WERI-Rb-1 (cell line): Measurements from ENCODE around the gene LSM4.

ENCODE experiments used
- DNase-seq: peaks from one replicate; pipeline ENCODE4 v3.0.0-alpha.2; 2020
- H3K27ac ChIP-seq: fragments of 250-450 bp; sonication (Bioruptor Pico); 2 replicates; pipeline ENCODE4 v1.5.1; 2020; ENCODE audit warnings: mild to moderate bottlenecking, moderate library complexity
- H3K27me3 ChIP-seq: fragments of 250-450 bp; sonication (Bioruptor Pico); 2 replicates; pipeline ENCODE4 v1.5.1; 2021; ENCODE audit warnings: mild to moderate bottlenecking, low read depth, moderate library complexity; ENCODE audit not compliant: insufficient read depth, severe bottlenecking
- H3K36me3 ChIP-seq: fragments of 250-450 bp; sonication (Bioruptor Pico); 2 replicates; pipeline ENCODE4 v1.5.1; 2020; ENCODE audit warnings: mild to moderate bottlenecking, moderate library complexity
- H3K4me3 ChIP-seq: 2 replicates; pipeline ENCODE4 v1.5.1; 2011; ENCODE audit warnings: low read depth, mild to moderate bottlenecking, control low read depth, low read length
- H3K9me3 ChIP-seq: fragments of 250-450 bp; sonication (Bioruptor Pico); 2 replicates; pipeline ENCODE4 v1.5.1; 2021; ENCODE audit warnings: mild to moderate bottlenecking, moderate library complexity; ENCODE audit not compliant: severe bottlenecking
- TF ChIP-seq, protein P1 (sequence below): IDR thresholded peaks from 2 replicates; pipeline ENCODE4 v1.5.1; 2011; ENCODE audit warnings: low read depth, mild to moderate bottlenecking, control low read depth, inconsistent platforms, low read length

LSM4 gene

GRCh38 chr19:18319591-18320135, 3.2 kb downstream of the LSM4 start:
- peaks cover 22% of the 10 kb centered on the region for H3K36me3 ChIP-seq
- TF ChIP-seq, protein P1, sequence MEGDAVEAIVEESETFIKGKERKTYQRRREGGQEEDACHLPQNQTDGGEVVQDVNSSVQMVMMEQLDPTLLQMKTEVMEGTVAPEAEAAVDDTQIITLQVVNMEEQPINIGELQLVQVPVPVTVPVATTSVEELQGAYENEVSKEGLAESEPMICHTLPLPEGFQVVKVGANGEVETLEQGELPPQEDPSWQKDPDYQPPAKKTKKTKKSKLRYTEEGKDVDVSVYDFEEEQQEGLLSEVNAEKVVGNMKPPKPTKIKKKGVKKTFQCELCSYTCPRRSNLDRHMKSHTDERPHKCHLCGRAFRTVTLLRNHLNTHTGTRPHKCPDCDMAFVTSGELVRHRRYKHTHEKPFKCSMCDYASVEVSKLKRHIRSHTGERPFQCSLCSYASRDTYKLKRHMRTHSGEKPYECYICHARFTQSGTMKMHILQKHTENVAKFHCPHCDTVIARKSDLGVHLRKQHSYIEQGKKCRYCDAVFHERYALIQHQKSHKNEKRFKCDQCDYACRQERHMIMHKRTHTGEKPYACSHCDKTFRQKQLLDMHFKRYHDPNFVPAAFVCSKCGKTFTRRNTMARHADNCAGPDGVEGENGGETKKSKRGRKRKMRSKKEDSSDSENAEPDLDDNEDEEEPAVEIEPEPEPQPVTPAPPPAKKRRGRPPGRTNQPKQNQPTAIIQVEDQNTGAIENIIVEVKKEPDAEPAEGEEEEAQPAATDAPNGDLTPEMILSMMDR, result no peak
- H3K4me3 ChIP-seq, result no peak overlapping the region
- no peaks in the 10 kb centered on the region for H3K9me3 ChIP-seq
- no peaks in the 10 kb centered on the region for H3K27me3 ChIP-seq
- DNase-seq, result no peak
- H3K27ac ChIP-seq, result no peak overlapping the region

DNA sequence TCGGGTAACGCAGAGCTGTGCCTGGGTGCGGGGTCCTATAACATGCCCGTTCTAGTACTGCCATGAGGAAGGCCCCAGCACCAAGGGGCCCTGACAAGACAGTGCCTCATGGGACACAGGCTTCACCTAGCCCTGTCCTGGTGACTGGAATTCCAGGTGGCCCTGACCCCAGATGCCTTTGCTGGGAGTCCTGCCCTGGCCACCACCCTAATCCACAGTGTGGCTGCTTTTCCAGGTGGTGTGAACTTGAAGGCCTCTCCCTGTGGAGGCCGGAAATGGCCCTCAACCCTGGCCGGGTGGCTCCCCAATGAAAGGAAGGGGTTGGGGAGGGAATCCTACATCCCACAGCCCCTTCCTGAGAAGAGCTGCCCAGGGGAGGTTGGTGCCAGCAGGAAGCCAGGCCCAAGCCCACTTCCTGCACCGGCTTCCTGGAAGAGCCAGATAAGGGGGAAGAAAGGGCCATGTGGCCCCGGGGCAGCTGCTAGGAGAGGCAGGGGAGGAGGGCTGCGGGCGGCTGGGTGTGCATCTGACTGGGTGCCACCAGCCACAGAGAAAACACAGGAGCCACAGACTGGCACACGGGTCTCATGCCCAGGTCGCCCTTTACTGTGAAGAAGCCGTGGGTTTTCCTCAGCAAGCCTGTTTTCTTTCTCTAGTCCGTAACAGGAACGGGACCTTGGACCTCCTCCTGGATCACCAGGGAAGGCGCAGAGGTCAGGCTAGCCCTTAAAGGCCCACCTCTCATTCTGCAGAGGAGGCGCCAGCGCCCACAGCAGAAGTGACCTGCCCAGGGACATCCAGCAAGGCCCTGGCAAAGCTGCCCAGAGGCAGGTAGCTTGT, 4.7 kb downstream of the LSM4 start:
- TF ChIP-seq, protein P1, result no peak
- Histone ChIP-seq H3K27me3 (no peaks in the 10 kb centered on the region), H3K36me3 (peaks cover 34% of the 10 kb centered on the region), H3K9me3 (no peaks in the 10 kb centered on the region), H3K4me3 (no peak overlapping the region), H3K27ac (0 out of 2 replicates have a peak overlapping the region, but pooled peaks have one; percentile 20)
- DNase-seq, result no peak

- no peak overlapping the region for H3K27ac ChIP-seq
- H3K27me3 ChIP-seq, result no peaks in the 10 kb centered on the region
- peaks cover 66% of the 10 kb centered on the region for H3K36me3 ChIP-seq
- H3K4me3 ChIP-seq, result no peak overlapping the region
- TF ChIP-seq, protein P1, result no peak
- no peaks in the 10 kb centered on the region for H3K9me3 ChIP-seq
- no peak for DNase-seq
Observed at GRCh38 chr19:18313398-18313797, 9.5 kb downstream of the LSM4 start.

DNA sequence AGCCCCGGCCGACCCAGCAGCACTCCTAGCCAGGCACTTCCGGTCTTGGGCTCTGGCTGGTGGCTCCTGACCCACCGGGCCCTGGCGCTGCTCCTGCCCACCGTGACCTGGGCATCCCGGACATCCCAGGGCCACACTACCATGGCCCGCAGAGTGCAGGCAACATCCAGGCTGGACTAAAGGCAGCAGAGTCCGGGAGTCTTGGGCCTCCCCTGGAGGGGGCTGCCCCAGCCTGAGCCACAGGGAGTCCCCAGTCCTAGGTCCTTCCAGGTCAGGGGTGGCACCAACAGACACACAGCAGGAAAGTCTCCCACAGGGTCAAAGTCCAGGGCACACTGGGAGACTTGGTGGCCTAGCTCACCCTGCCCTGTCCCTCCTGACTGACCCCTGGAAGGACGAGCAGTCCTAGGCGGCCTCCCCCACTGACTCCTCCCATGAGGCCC, 10.8 kb downstream of the LSM4 start:
- no peaks in the 10 kb centered on the region for H3K27me3 ChIP-seq
- H3K27ac ChIP-seq, result no peak overlapping the region
- no peaks in the 10 kb centered on the region for H3K9me3 ChIP-seq
- no peak for DNase-seq
- TF ChIP-seq, protein P1, result no peak
- no peak overlapping the region for H3K4me3 ChIP-seq
- H3K36me3 ChIP-seq, result peaks cover 77% of the 10 kb centered on the region

- DNase-seq, result no peak
- no peak overlapping the region for H3K27ac ChIP-seq
- H3K4me3 ChIP-seq, result no peak overlapping the region
- no peaks in the 10 kb centered on the region for H3K9me3 ChIP-seq
- no peaks in the 10 kb centered on the region for H3K27me3 ChIP-seq
- peaks cover 82% of the 10 kb centered on the region for H3K36me3 ChIP-seq
- TF ChIP-seq, protein P1, result no peak
Observed at GRCh38 chr19:18311502-18312091, 11.3 kb downstream of the LSM4 start.
